ENCODE data around the gene EFHC2.

Gene EFHC2

GRCh38 chrX:44274096-44274495, 69.4 kb downstream of the EFHC2 start:
- peaks cover 0 to 4% (median 0%) of the 10 kb centered on the region in 5 experiments for H3K27me3 ChIP-seq (replicated peaks in 2 of 5; ENCODE audit: control insufficient read depth in 4 of 5, insufficient read depth in 5 of 5, low read length in 4 of 5)
- no peaks in the 10 kb centered on the region for H3K4me1 ChIP-seq (ENCODE audit: control extremely low read depth in 1 of 4, control insufficient read depth in 4 of 4, insufficient read depth in 4 of 4, low read length in 3 of 4)
- no peak for DNase-seq
- POLR2A ChIA-PET, result no interaction called here
- H3K4me3 ChIP-seq (ENCODE audit: control insufficient read depth in 1 of 7, extremely low read depth in 1 of 7, insufficient read depth in 4 of 7, low read depth in 2 of 7, low read length in 6 of 7), result no peak overlapping the region
- CTCF ChIA-PET, result no interaction called here
- H3K9me3 ChIP-seq (ENCODE audit: control extremely low read depth in 1 of 5, control insufficient read depth in 4 of 5, insufficient read depth in 2 of 5, low read depth in 1 of 5, low read length in 4 of 5), result no peaks in the 10 kb centered on the region
- no peak overlapping the region for H3K27ac ChIP-seq (ENCODE audit: insufficient read depth in 1 of 2, low read depth in 1 of 2, low read length in 2 of 2, poor library complexity in 1 of 2, severe bottlenecking in 2 of 2)
- peaks cover 0 to 9% (median 2%) of the 10 kb centered on the region in 4 experiments for H3K36me3 ChIP-seq (ENCODE audit: control insufficient read depth in 4 of 4, insufficient read depth in 4 of 4, low read length in 3 of 4)

- Histone ChIP-seq H3K27ac (ENCODE audit: insufficient read depth in 1 of 2, low read depth in 1 of 2, low read length in 2 of 2, poor library complexity in 1 of 2, severe bottlenecking in 2 of 2) (no peak overlapping the region), H3K4me1 (ENCODE audit: control extremely low read depth in 1 of 4, control insufficient read depth in 4 of 4, insufficient read depth in 4 of 4, low read length in 3 of 4) (peaks cover 0 to 4% (median 0%) of the 10 kb centered on the region in 4 experiments), H3K36me3 (ENCODE audit: control insufficient read depth in 4 of 4, insufficient read depth in 4 of 4, low read length in 3 of 4) (peaks cover 0 to 9% (median 2%) of the 10 kb centered on the region in 4 experiments), H3K27me3 (replicated peaks in 2 of 5; ENCODE audit: control insufficient read depth in 4 of 5, insufficient read depth in 5 of 5, low read length in 4 of 5) (peaks cover 0 to 3% (median 0%) of the 10 kb centered on the region in 5 experiments), H3K9me3 (ENCODE audit: control extremely low read depth in 1 of 5, control insufficient read depth in 4 of 5, insufficient read depth in 2 of 5, low read depth in 1 of 5, low read length in 4 of 5) (no peaks in the 10 kb centered on the region), H3K4me3 (ENCODE audit: control insufficient read depth in 1 of 7, extremely low read depth in 1 of 7, insufficient read depth in 4 of 7, low read depth in 2 of 7, low read length in 6 of 7) (no peak overlapping the region)
- DNase-seq, result no peak
- 100% methylated on average over 2 of the region's 3 CpGs for WGBS (ENCODE audit: insufficient coverage)
- CTCF ChIA-PET, result no interaction called here
- POLR2A ChIA-PET, result no interaction called here
Observed at GRCh38 chrX:44267861-44268260, 75.6 kb downstream of the EFHC2 start.

- Histone ChIP-seq H3K9me3 (ENCODE audit: control extremely low read depth in 1 of 5, control insufficient read depth in 4 of 5, insufficient read depth in 2 of 5, low read depth in 1 of 5, low read length in 4 of 5) (no peaks in the 10 kb centered on the region), H3K4me3 (ENCODE audit: control insufficient read depth in 1 of 7, extremely low read depth in 1 of 7, insufficient read depth in 4 of 7, low read depth in 2 of 7, low read length in 6 of 7) (no peak overlapping the region), H3K36me3 (ENCODE audit: control insufficient read depth in 4 of 4, insufficient read depth in 4 of 4, low read length in 3 of 4) (peaks cover 0 to 6% (median 2%) of the 10 kb centered on the region in 4 experiments), H3K27ac (ENCODE audit: insufficient read depth in 1 of 2, low read depth in 1 of 2, low read length in 2 of 2, poor library complexity in 1 of 2, severe bottlenecking in 2 of 2) (no peak overlapping the region), H3K27me3 (replicated peaks in 2 of 5; ENCODE audit: control insufficient read depth in 4 of 5, insufficient read depth in 5 of 5, low read length in 4 of 5) (peaks cover 0 to 3% (median 0%) of the 10 kb centered on the region in 5 experiments), H3K4me1 (ENCODE audit: control extremely low read depth in 1 of 4, control insufficient read depth in 4 of 4, insufficient read depth in 4 of 4, low read length in 3 of 4) (peaks cover 0 to 4% (median 0%) of the 10 kb centered on the region in 4 experiments)
- DNase-seq, result no peak
- ChIA-PET CTCF (no interaction called here), POLR2A (no interaction called here)
- 100% methylated on average over 1 of the region's 2 CpGs for WGBS (ENCODE audit: insufficient coverage)
Observed at GRCh38 chrX:44267116-44267515, 76.4 kb downstream of the EFHC2 start.

- H3K9me3 ChIP-seq (ENCODE audit: control extremely low read depth in 1 of 5, control insufficient read depth in 4 of 5, insufficient read depth in 2 of 5, low read depth in 1 of 5, low read length in 4 of 5), result no peaks in the 10 kb centered on the region
- H3K36me3 ChIP-seq (ENCODE audit: control insufficient read depth in 4 of 4, insufficient read depth in 4 of 4, low read length in 3 of 4), result peaks cover 0 to 4% (median 0%) of the 10 kb centered on the region in 4 experiments
- ChIA-PET CTCF (interaction anchor here (1.5 kb wide), 1 partner anchor 21 kb away, joined by 3 read pairs; no protein-coding TSS in a partner anchor), POLR2A (no interaction called here)
- H3K27ac ChIP-seq (ENCODE audit: insufficient read depth in 1 of 2, low read depth in 1 of 2, low read length in 2 of 2, poor library complexity in 1 of 2, severe bottlenecking in 2 of 2), result no peak overlapping the region
- DNase-seq, result peak in 2 of 3 donors; percentile 33 to 51
- H3K4me3 ChIP-seq (ENCODE audit: control insufficient read depth in 1 of 7, extremely low read depth in 1 of 7, insufficient read depth in 4 of 7, low read depth in 2 of 7, low read length in 6 of 7), result no peak overlapping the region
- 44% methylated on average over 1 of the region's 2 CpGs for WGBS (ENCODE audit: insufficient coverage)
- H3K27me3 ChIP-seq (replicated peaks in 2 of 5; ENCODE audit: control insufficient read depth in 4 of 5, insufficient read depth in 5 of 5, low read length in 4 of 5), result peaks cover 0 to 9% (median 0%) of the 10 kb centered on the region in 5 experiments
- peaks cover 0 to 4% (median 0%) of the 10 kb centered on the region in 4 experiments for H3K4me1 ChIP-seq (ENCODE audit: control extremely low read depth in 1 of 4, control insufficient read depth in 4 of 4, insufficient read depth in 4 of 4, low read length in 3 of 4)
Observed at GRCh38 chrX:44265559-44265958, 77.9 kb downstream of the EFHC2 start.

GRCh38 chrX:44264936-44265335, 78.5 kb downstream of the EFHC2 start:
- DNase-seq, result no peak
- no peaks in the 10 kb centered on the region for H3K9me3 ChIP-seq (ENCODE audit: control extremely low read depth in 1 of 5, control insufficient read depth in 4 of 5, insufficient read depth in 2 of 5, low read depth in 1 of 5, low read length in 4 of 5)
- H3K4me1 ChIP-seq (ENCODE audit: control extremely low read depth in 1 of 4, control insufficient read depth in 4 of 4, insufficient read depth in 4 of 4, low read length in 3 of 4), result peaks cover 0 to 4% (median 0%) of the 10 kb centered on the region in 4 experiments
- peak overlapping the region in 1 of 2 experiments; percentile 5 for H3K27ac ChIP-seq (ENCODE audit: insufficient read depth in 1 of 2, low read depth in 1 of 2, low read length in 2 of 2, poor library complexity in 1 of 2, severe bottlenecking in 2 of 2)
- POLR2A ChIA-PET, result no interaction called here
- CTCF ChIA-PET, result interaction anchor here (1.5 kb wide), 1 partner anchor 21 kb away, joined by 3 read pairs; no protein-coding TSS in a partner anchor
- peaks cover 0 to 9% (median 0%) of the 10 kb centered on the region in 5 experiments for H3K27me3 ChIP-seq (replicated peaks in 2 of 5; ENCODE audit: control insufficient read depth in 4 of 5, insufficient read depth in 5 of 5, low read length in 4 of 5)
- H3K4me3 ChIP-seq (ENCODE audit: control insufficient read depth in 1 of 7, extremely low read depth in 1 of 7, insufficient read depth in 4 of 7, low read depth in 2 of 7, low read length in 6 of 7), result no peak overlapping the region
- H3K36me3 ChIP-seq (ENCODE audit: control insufficient read depth in 4 of 4, insufficient read depth in 4 of 4, low read length in 3 of 4), result no peaks in the 10 kb centered on the region

GRCh38 chrX:44261286-44261685, 82.2 kb downstream of the EFHC2 start:
- DNase-seq, result no peak
- Histone ChIP-seq H3K9me3 (ENCODE audit: control extremely low read depth in 1 of 5, control insufficient read depth in 4 of 5, insufficient read depth in 2 of 5, low read depth in 1 of 5, low read length in 4 of 5) (no peaks in the 10 kb centered on the region), H3K4me3 (ENCODE audit: control insufficient read depth in 1 of 7, extremely low read depth in 1 of 7, insufficient read depth in 4 of 7, low read depth in 2 of 7, low read length in 6 of 7) (no peak overlapping the region), H3K4me1 (ENCODE audit: control extremely low read depth in 1 of 4, control insufficient read depth in 4 of 4, insufficient read depth in 4 of 4, low read length in 3 of 4) (peaks cover 0 to 4% (median 0%) of the 10 kb centered on the region in 4 experiments), H3K27ac (ENCODE audit: insufficient read depth in 1 of 2, low read depth in 1 of 2, low read length in 2 of 2, poor library complexity in 1 of 2, severe bottlenecking in 2 of 2) (no peak overlapping the region), H3K36me3 (ENCODE audit: control insufficient read depth in 4 of 4, insufficient read depth in 4 of 4, low read length in 3 of 4) (no peaks in the 10 kb centered on the region), H3K27me3 (replicated peaks in 2 of 5; ENCODE audit: control insufficient read depth in 4 of 5, insufficient read depth in 5 of 5, low read length in 4 of 5) (peaks cover 0 to 9% (median 0%) of the 10 kb centered on the region in 5 experiments)
- CTCF ChIA-PET, result no interaction called here
- POLR2A ChIA-PET, result interaction anchor here (0.6 kb wide), 1 partner anchor 991 kb away, joined by 4 read pairs; no protein-coding TSS in a partner anchor
- WGBS (ENCODE audit: insufficient coverage), result 84% methylated on average over 2 of the region's 5 CpGs

GRCh38 chrX:44260609-44261008, 82.9 kb downstream of the EFHC2 start:
- H3K27ac ChIP-seq (ENCODE audit: insufficient read depth in 1 of 2, low read depth in 1 of 2, low read length in 2 of 2, poor library complexity in 1 of 2, severe bottlenecking in 2 of 2), result no peak overlapping the region
- H3K4me1 ChIP-seq (ENCODE audit: control extremely low read depth in 1 of 4, control insufficient read depth in 4 of 4, insufficient read depth in 4 of 4, low read length in 3 of 4), result peaks cover 0 to 2% (median 0%) of the 10 kb centered on the region in 4 experiments
- H3K4me3 ChIP-seq (ENCODE audit: control insufficient read depth in 1 of 7, extremely low read depth in 1 of 7, insufficient read depth in 4 of 7, low read depth in 2 of 7, low read length in 6 of 7), result no peak overlapping the region
- no peaks in the 10 kb centered on the region for H3K36me3 ChIP-seq (ENCODE audit: control insufficient read depth in 4 of 4, insufficient read depth in 4 of 4, low read length in 3 of 4)
- POLR2A ChIA-PET, result no interaction called here
- H3K9me3 ChIP-seq (ENCODE audit: control extremely low read depth in 1 of 5, control insufficient read depth in 4 of 5, insufficient read depth in 2 of 5, low read depth in 1 of 5, low read length in 4 of 5), result no peaks in the 10 kb centered on the region
- CTCF ChIA-PET, result no interaction called here
- DNase-seq, result no peak
- peaks cover 0 to 9% (median 0%) of the 10 kb centered on the region in 5 experiments for H3K27me3 ChIP-seq (replicated peaks in 2 of 5; ENCODE audit: control insufficient read depth in 4 of 5, insufficient read depth in 5 of 5, low read length in 4 of 5)

All from common myeloid progenitor, CD34-positive (primary cell).